NCI-H146 (cell line): ENCODE measurements around the gene QRICH1.

Experiments used
- DNase-seq: peaks from one replicate; lab custom pipeline; 2025; lab: John Stamatoyannopoulos, UW

QRICH1 gene

GRCh38 chr3:49032646-49033304, 61.1 kb downstream of the QRICH1 start:
- DNase-seq: no peak

DNA sequence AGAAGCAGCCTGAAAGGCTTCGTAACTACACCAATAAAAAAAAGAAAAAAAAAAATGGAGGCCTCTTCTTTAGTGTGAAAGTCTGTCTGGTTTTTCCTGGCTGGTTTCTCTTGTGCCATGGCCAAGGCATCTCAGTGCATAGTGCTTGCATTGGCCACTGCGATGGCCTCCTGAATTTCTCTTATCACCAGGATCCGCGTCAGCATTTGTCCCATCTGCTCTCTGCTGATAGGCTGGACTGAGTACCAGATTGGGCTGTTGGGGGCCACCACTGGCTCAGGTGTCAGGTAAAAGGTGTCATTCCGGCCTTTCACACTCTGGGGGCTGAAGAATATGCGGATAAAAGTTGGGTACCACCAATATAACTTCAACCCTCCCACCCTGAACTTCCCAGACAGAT, 63.5 kb downstream of the QRICH1 start:
- no peak for DNase-seq

DNA sequence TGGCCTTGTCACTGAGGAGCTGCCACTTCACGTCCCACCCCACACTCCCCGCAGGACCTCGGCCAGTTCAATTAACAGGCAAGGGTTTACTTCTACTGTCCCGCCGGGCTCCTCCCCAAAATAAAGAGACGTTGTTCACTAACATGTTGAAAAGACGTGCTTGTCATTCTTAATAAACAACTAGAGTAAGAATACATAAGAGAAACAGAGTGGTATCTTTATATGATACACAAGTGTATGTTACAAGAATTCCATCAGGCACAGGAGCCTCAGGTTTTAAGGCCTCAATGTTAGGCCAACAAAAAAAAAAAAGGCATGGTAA, 64.3 kb downstream of the QRICH1 start:
- no peak for DNase-seq

- DNase-seq: peak; percentile 84
Observed at GRCh38 chr3:49028673-49029562, 65.0 kb downstream of the QRICH1 start, which contains the start of gene IMPDH2. Gene IMPDH2, minus strand, starts transcription at chr3:49029398. Its CDS starts 48 bp downstream, at chr3:49029350.

GRCh38 chr3:49028298-49028672, 65.6 kb downstream of the QRICH1 start:
- DNase-seq: no peak

GRCh38 chr3:49027634-49028033, 66.2 kb downstream of the QRICH1 start:
- DNase-seq: no peak

- DNase-seq: no peak
Observed at GRCh38 chr3:49026536-49026935, 67.3 kb downstream of the QRICH1 start.

DNA sequence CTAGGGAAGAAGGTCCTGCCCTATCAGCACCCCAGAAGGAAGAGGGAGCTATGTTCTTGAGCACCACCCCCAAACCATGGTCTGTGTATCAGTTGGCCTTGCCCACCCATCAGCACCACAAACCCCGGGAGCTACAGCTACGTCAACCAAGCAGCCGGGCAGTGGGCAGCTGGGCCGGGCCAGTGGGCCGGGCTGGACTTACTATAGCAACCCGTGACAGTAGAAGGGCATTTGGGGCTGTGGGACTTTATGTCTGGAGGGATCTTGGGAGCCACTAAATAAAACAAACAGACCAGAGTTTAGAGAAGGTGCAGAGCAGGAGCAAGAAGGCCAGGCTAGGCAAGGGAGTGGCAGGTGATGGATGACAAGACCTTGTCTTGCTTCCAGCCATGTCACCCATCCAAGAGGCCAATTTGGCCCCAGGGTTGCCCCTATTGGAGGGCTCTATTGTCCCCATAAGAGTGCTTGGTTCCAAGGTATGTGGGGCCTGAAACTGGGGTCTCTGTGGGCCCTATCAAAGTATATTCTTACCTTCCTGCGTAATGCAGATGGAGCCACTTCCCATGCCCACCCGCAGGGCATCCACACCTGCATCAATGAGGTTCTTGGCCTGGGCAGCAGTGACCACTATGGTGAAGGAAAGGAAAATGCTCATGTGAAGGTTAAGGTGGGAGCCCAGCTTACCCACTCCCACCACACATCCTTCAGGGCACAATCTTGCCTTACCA, 67.9 kb downstream of the QRICH1 start:
- no peak for DNase-seq

DNA sequence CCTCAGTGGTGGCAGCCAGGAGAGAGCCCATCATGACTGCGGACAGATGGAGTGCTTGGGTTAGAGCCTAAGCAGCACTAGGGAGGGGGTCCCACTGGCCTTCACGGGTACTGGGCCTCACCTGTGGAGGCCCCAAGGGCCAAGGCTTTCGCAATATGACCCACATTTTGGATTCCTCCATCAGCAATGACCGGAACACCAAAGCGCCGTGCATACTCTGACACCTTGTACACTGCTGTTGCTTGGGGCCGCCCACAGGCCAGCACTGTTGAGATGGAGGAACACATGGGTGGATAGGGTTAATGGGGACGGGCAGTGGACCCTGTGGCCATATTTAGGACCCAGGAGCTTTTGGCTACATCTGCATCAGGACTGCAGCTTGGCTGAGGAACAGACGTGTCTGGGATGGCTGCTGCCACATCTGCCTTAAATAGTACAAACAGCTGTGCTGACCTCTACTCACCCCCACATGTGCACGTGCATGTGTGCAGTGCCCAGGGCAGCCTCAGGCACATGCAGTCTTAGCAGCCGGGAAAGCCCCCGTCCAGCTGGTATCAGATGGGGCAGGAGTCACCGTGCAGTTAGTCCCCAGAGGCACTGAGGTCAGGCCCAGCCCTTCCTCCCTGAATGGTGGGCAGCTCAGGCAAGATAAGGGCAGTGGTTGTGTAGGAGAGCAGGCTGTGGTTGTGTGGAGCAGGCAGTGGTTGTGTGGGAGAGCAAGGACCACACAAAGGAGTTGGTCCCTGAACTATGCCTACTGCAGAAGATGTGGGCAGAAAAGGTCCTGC, 68.7 kb downstream of the QRICH1 start:
- DNase-seq: no peak

DNA sequence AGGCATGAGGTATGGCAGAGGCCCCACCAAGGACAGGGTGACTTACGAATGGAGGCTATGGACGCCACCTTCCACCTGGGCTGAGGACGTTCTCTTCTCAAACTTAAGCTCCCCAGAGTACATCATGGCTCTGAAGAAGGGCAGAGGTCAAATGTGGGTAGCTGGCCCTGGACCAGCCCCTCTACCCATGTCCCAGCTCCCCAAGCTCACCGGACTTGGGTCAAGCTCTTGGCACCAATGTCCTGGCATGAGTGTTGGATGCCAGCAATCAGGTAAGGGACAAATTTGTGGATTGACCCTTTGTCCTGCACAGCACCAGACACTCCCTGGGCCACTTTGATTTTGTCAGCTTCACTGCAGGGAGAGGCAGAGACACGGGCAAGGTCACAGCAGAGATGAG, 69.4 kb downstream of the QRICH1 start:
- no peak for DNase-seq

DNA sequence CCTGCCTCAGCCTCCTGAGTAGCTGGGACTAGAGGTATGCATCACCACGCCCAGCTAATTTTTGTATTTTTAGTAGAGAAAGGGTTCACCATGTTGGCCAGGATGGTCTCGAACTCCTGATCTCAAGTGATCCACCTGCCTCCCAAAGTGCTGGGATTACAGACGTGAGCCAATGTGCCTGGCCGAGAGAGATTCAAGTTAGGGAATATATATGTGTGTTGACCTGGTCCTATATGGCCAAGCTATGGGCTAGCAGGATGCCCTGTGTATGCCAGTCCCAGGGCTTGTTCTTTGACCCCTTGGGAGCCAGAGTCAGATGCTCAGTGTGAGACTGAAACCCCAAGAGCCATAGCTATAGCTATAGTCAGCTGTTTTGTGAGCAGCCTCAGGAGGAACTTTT, 70.1 kb downstream of the QRICH1 start:
- DNase-seq: no peak

DNA sequence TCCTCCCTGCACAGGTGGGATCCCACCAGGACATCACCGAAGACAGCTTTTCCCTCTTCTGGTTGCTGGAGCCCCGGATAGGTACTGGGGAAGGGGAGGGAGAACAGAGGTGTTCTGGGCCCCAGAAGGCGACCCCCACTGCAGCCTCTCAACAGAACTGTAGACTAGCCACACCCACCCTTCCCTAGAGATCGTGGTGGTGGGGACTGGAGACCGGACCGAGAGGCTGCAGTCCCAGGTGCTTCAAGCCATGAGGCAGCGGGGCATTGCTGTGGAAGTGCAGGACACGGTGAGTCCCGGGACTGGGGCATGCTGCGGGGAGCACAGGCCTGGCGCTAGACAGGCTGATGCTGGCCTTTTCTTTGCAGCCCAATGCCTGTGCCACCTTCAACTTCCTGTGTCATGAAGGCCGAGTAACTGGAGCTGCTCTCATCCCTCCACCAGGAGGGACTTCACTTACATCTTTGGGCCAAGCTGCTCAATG, 71.1 kb downstream of the QRICH1 start:
- DNase-seq: peak; percentile 26

DNA sequence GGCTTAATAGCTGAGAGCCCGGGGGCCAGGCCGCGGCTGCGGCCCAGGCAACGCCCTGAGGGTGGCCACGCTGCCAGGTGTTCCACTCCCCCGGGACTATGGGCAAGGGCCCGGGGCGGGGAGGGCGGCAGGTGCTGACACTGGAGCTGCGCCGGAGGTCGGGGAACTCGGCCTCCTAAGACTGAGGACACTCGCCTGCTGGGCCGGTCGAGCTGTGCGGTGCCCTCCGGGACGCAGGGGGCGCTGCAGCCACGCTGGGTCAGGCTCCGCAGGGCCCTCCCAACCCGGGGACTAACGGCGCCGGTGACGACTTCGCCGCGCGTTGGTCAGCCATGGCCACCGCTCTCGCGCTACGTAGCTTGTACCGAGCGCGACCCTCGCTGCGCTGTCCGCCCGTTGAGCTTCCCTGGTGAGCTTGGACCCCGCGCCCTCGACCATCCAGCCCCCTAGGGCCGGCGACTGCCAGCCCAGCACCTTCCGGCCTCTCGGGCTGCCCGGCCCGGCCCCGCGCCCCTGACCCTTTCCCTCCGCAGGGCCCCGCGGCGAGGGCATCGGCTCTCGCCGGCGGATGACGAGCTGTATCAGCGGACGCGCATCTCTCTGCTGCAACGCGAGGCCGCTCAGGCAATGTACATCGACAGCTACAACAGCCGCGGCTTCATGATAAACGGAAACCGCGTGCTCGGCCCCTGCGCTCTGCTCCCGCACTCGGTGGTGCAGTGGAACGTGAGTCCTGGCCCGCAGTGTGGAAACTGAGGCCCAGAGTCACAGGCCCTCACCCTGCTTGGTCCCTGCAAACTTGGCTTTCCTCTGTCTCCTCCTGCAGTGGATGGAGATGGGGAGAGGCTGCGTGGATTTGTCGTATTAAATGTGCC, 71.8 kb downstream of the QRICH1 start, which contains the start of gene NDUFAF3:
NDUFAF3 (plus strand) TSS at position 309 of the 875 bp plus-strand sequence; CDS start at position 333, 24 bp downstream.
- peak; percentile 97 for DNase-seq

DNA sequence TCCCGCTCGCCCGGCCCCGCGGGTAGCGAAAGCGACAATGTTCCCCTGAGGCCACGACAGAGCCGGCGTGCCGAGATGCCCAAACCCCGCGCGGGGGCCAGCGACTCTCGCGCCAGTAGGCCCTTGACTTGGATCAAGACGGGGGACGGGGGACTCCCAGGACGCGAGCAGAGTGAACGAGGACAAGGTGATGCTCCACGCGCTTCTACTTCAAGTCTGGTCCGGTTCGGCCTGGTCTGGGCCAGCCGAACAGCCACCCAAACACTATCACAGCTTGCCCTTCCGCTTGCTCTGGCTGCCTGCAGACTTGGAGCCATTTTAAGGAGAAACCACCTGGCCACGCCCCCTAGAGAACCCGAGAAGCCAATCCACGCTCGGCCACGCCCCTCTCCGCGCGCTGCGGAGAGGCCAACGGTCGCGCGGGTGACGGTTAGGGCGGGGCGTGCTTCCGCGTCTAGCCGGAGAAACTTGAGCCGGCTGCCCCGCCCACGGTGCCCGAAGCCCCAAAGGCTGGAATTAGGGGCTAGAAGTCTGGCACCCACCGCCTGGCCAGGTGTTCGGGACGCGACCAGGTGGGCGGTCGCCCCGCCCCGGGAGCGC, 72.6 kb downstream of the QRICH1 start:
- DNase-seq: peak; percentile 97

DNA sequence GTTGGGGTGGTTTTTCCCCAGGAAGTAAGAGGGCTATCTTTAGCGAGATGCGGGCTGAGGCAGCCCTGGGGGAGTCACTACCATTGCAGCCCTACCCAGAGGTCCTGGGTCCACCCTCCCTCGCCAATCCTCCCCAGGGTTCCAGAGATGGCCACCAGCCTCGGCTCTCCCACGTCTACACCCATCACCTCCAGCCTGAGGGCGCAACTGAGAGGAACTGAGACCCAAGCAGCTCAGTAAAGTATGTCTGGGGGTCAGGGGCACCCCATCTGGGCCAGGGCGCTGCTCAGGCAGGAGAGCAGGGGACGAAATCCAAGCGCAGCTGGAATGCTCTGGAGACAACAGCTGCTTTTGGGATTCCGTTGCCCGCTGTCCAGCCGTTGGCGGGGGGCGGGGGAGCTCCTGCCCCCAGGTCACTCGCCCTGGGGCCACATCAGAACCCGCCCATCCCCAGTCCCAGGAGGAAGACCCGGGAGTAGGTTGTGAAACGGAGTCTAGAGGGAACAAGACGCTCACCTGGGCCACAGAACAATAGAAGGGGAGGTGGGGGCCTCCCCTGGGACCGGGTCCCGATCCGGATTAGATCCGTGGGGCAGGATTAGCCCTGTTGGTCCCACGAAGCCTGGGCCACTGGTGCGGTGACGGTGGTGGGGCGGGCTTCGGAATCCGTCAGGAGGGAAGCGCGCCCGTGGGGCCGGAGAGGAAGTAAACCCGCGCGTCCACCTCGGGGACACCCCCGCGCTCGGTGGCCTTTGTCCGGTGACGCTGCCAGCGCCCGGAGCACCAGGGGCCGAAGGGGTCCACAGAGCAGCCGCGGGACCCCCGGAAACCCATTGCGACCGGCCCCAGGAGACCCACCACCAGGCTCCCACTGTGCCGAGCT, 73.3 kb downstream of the QRICH1 start:
- peak; percentile 57 for DNase-seq

GRCh38 chr3:49019941-49020329, 73.9 kb downstream of the QRICH1 start:
- DNase-seq: no peak

- DNase-seq: no peak
Observed at GRCh38 chr3:49018707-49019006, 75.2 kb downstream of the QRICH1 start.

GRCh38 chr3:49017971-49018706, 75.7 kb downstream of the QRICH1 start, which contains the start of gene DALRD3:
Gene DALRD3, minus strand, starts transcription at chr3:49018580. Its CDS starts 16 bp downstream, at chr3:49018564.
- DNase-seq: peak; percentile 72
